PC-9 (cell line): ENCODE results near the gene TXNL4A. TPM values are rescaled to one million over a fixed set of nuclear protein-coding genes. Genes with fewer than 3 reads are reported as not detected.

Experiments
- BruUV-seq: library from RNA; stranded (reverse); fragments of 400-500 nt; replicated peaks from 2 replicates; lab custom pipeline; 2021; lab: Mats Ljungman, UMichigan
- CTCF ChIA-PET: fragments of 300-600 bp; sonication (Branson Sonifier 250); formaldehyde crosslinking; loops from one replicate; lab custom pipeline; 2022; ENCODE audit warnings: antibody characterized with exemption; lab: Charles Lee
- POLR2A ChIA-PET: fragments of 300-600 bp; sonication (Branson Sonifier 250); formaldehyde crosslinking; loops from one replicate; lab custom pipeline; 2022; ENCODE audit warnings: antibody characterized with exemption; ENCODE audit not compliant: unreplicated experiment; lab: Charles Lee
- DNase-seq, 2 experiments: peaks; one replicate each; pipeline versions ENCODE4 v3.0.0 to v3.0.0-alpha.2; 2015 to 2022; ENCODE audit warnings: mixed read lengths in 1 of 2
- H2AFZ ChIP-seq: fragments of 200-600 bp; sonication (generic); 2 replicates; pipeline ENCODE4 v1.8.1; 2017; ENCODE audit warnings: antibody characterized with exemption
- H3F3A ChIP-seq: fragments of 200-600 bp; sonication (generic); 2 replicates; pipeline ENCODE4 v1.8.1; 2017; ENCODE audit warnings: antibody characterized with exemption, mild to moderate bottlenecking, low read depth; ENCODE audit not compliant: insufficient read depth
- H3K27ac ChIP-seq: fragments of 200-600 bp; sonication (generic); 2 replicates; pipeline ENCODE4 v1.6.1; 2016; ENCODE audit warnings: mixed run types
- H3K27me3 ChIP-seq: fragments of 200-600 bp; sonication (generic); 2 replicates; pipeline ENCODE4 v1.6.1; 2016; ENCODE audit warnings: low read depth, mixed run types; ENCODE audit not compliant: insufficient read depth
- H3K36me3 ChIP-seq: fragments of 200-600 bp; sonication (generic); 2 replicates; pipeline ENCODE4 v1.6.1; 2016; ENCODE audit warnings: low read depth, mixed run types
- H3K4me1 ChIP-seq: fragments of 200-600 bp; sonication (generic); replicated peaks from 2 replicates; pipeline ENCODE4 v1.6.1; 2016; ENCODE audit warnings: mixed run types; ENCODE audit not compliant: insufficient read depth
- H3K4me2 ChIP-seq: fragments of 200-600 bp; sonication (generic); 2 replicates; pipeline ENCODE4 v1.6.1; 2017; ENCODE audit warnings: mixed run types
- H3K4me3 ChIP-seq: fragments of 200-600 bp; sonication (generic); 2 replicates; pipeline ENCODE4 v1.6.1; 2016; ENCODE audit warnings: mixed run types
- H3K79me2 ChIP-seq: fragments of 200-600 bp; sonication (generic); 2 replicates; pipeline ENCODE4 v1.6.1; 2017; ENCODE audit warnings: low read depth, mixed run types
- H3K9me2 ChIP-seq: fragments of 200-600 bp; sonication (generic); 2 replicates; pipeline ENCODE4 v1.8.1; 2017; ENCODE audit warnings: mild to moderate bottlenecking; ENCODE audit not compliant: insufficient read depth
- H3K9me3 ChIP-seq: fragments of 200-600 bp; sonication (generic); 2 replicates; pipeline ENCODE4 v1.8.1; 2016; ENCODE audit warnings: low read depth; ENCODE audit not compliant: insufficient read depth
- H4K20me1 ChIP-seq: fragments of 200-600 bp; sonication (generic); 2 replicates; pipeline ENCODE4 v1.8.1; 2017; ENCODE audit not compliant: insufficient read depth
- CTCF ChIP-seq: fragments of 200-600 bp; sonication (generic); conservative IDR thresholded peaks from 2 replicates; pipeline ENCODE4 v1.6.1; 2017; ENCODE audit warnings: mixed run types, antibody characterized with exemption, mild to moderate bottlenecking, moderate library complexity
- EZH2 ChIP-seq: fragments of 200-600 bp; sonication (generic); IDR thresholded peaks from 2 replicates; pipeline ENCODE4 v1.8.0; 2017; ENCODE audit warnings: antibody characterized with exemption, low read depth
- intact Hi-C: fragments of 100-400 bp; cut with micrococcal nuclease; formaldehyde crosslinking; loops from one replicate; pipeline ENCODE4 v1.10.0; 2022; ENCODE audit not compliant: unreplicated experiment
- total RNA-seq: library from RNA; stranded (reverse); gene quantifications from 2 replicates; pipeline ENCODE4 v1.2.3, GENCODE V29; 2021

The TXNL4A gene
- total RNA-seq, 1 experiment from 2014 or later: 106 TPM

GRCh38 chr18:79988071-79988450, 302 bp downstream of the TXNL4A start:
- TF ChIP-seq EZH2 (no peak), CTCF (no peak; the same call in 1 of the 2 replicates)

GRCh38 chr18:79987566-79987965, 797 bp downstream of the TXNL4A start:
- Histone ChIP-seq H3K27ac (peak overlapping the region; percentile 82), H4K20me1 (peaks cover 53% of the 10 kb centered on the region), H3K9me3 (no peaks in the 10 kb centered on the region), H3K27me3 (no peaks in the 10 kb centered on the region), H3K4me1 (peaks cover 27% of the 10 kb centered on the region), H3K9me2 (no peaks in the 10 kb centered on the region), H2AFZ (peak overlapping the region; percentile 88), H3K4me3 (peak overlapping the region; percentile 88), H3K36me3 (peaks cover 21% of the 10 kb centered on the region; the same call in 1 of the 2 replicates), H3K79me2 (peaks cover 62% of the 10 kb centered on the region), H3F3A (peaks cover 22% of the 10 kb centered on the region), H3K4me2 (peak overlapping the region; percentile 98)
- POLR2A ChIA-PET: interaction anchor here (1.1 kb wide), 1 partner anchor 25 kb away, joined by 14 read pairs; no protein-coding TSS in a partner anchor
- intact Hi-C loops: no loop called here
- CTCF ChIA-PET: no interaction called here
- BruUV-seq: TSS peak; percentile 27
- TF ChIP-seq EZH2 (no peak), CTCF (no peak)
- no peak for DNase-seq

More at GRCh38 chr18:79988071-79988450, 302 bp downstream of the TXNL4A start:
- Histone ChIP-seq H3K4me3 (peak overlapping the region; percentile 88), H2AFZ (peak overlapping the region; percentile 88), H3K4me2 (peak overlapping the region; percentile 98), H3K9me3 (no peaks in the 10 kb centered on the region), H3K27me3 (no peaks in the 10 kb centered on the region), H3F3A (peaks cover 22% of the 10 kb centered on the region), H3K79me2 (peaks cover 58% of the 10 kb centered on the region), H3K27ac (peak overlapping the region; percentile 82), H3K36me3 (peaks cover 21% of the 10 kb centered on the region; the same call in 1 of the 2 replicates), H4K20me1 (peaks cover 48% of the 10 kb centered on the region), H3K4me1 (peaks cover 27% of the 10 kb centered on the region), H3K9me2 (no peaks in the 10 kb centered on the region)
- CTCF ChIA-PET: no interaction called here
- POLR2A ChIA-PET: interaction anchor here (1.1 kb wide), 1 partner anchor 26 kb away, joined by 14 read pairs; no protein-coding TSS in a partner anchor
- peak; percentile 50 to 66 for DNase-seq
- intact Hi-C loops: loop anchor here (2.0 kb wide), 1 partner anchor 47 kb away; the partner anchor contains the start of gene RBFA
- no TSS peak for BruUV-seq

- H3K9me3 ChIP-seq: no peaks in the 10 kb centered on the region
- H3K27ac ChIP-seq: no peak overlapping the region
- BruUV-seq: no TSS peak
- peak overlapping the region; percentile 88 for H3K4me3 ChIP-seq
- no peak overlapping the region for H2AFZ ChIP-seq
- H3K36me3 ChIP-seq: peaks cover 21% of the 10 kb centered on the region; the same call in 1 of the 2 replicates
- POLR2A ChIA-PET: no interaction called here
- H3K9me2 ChIP-seq: no peaks in the 10 kb centered on the region
- intact Hi-C loops: no loop called here
- peaks cover 61% of the 10 kb centered on the region for H4K20me1 ChIP-seq
- H3K79me2 ChIP-seq: peaks cover 71% of the 10 kb centered on the region
- CTCF ChIA-PET: no interaction called here
- H3K27me3 ChIP-seq: no peaks in the 10 kb centered on the region
- TF ChIP-seq CTCF (no peak), EZH2 (no peak)
- peak overlapping the region; percentile 98 for H3K4me2 ChIP-seq
- peaks cover 27% of the 10 kb centered on the region for H3K4me1 ChIP-seq
- peaks cover 22% of the 10 kb centered on the region for H3F3A ChIP-seq
- DNase-seq: no peak
Measured at GRCh38 chr18:79986726-79987125, 1.6 kb downstream of the TXNL4A start.
